ENCODE data around the gene ITGA7. TPM values are rescaled to one million over a fixed set of nuclear protein-coding genes. Genes with fewer than 3 reads are reported as not detected.

Gene ITGA7
- total and polyA plus RNA-seq, 2 of the 8 experiments (the other 6 are each of a cell fraction or from before 2014, with no cell fraction given), result 57.6 to 86.1 TPM

DNA sequence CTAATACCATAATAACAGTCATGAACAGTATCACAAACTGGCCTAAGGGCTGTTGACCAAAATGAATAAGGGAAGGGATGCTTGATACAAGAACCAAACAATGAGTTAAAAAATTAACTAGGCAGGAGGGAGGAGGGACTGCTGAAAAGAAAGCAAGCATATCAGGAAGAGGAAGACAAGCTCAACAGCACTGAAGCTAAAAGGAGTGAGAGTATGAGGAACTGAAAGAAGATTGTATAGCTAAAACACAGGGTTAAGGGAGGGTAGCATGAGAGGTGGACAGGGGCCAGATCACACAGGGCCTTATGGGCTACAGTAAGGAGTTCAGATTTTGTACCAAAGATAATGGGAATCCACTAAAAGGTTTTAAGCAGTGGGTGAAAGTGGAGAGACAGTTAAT, 34.1 kb downstream of the ITGA7 start:
- ChIA-PET CTCF (ENCODE audit: partially characterized antibody) (interaction anchor here (0.7 to 2.1 kb wide), 5 partner anchors 8 to 64 kb away, joined by 3 to 9 read pairs (median 6); a partner anchor contains a TSS), POLR2A (ENCODE audit: partially characterized antibody) (no interaction called here)
- H3K27me3 ChIP-seq (replicated peaks in 1 of 4; ENCODE audit: control insufficient read depth in 3 of 4, extremely low read depth in 1 of 4, insufficient read depth in 3 of 4, low read length in 3 of 4), result no peaks in the 10 kb centered on the region; a peak in 1 of 7 replicates
- no peak overlapping the region for H2AK5ac ChIP-seq (ENCODE audit: low read depth, low read length)
- H2AFZ ChIP-seq (ENCODE audit: low read length), result no peak overlapping the region
- H3K4me1 ChIP-seq (replicated peaks in 1 of 4; ENCODE audit: control insufficient read depth in 3 of 4, insufficient read depth in 4 of 4, low read length in 3 of 4), result no peaks in the 10 kb centered on the region
- no peak overlapping the region for H4K8ac ChIP-seq (ENCODE audit: extremely low read depth, insufficient read depth, low read length)
- no peaks in the 10 kb centered on the region for H3K36me3 ChIP-seq (ENCODE audit: control insufficient read depth in 2 of 4, insufficient read depth in 4 of 4, low read length in 3 of 4)
- no peaks in the 10 kb centered on the region for H4K20me1 ChIP-seq (replicated peaks in 1 of 2; ENCODE audit: control insufficient read depth in 1 of 2, insufficient read depth in 2 of 2, low read length in 2 of 2)
- no peak overlapping the region for H3K23ac ChIP-seq (ENCODE audit: insufficient read length)
- H3K4me2 ChIP-seq (ENCODE audit: insufficient read depth in 1 of 2, low read depth in 2 of 2, low read length in 2 of 2), result no peak overlapping the region
- no peak overlapping the region for H3K4me3 ChIP-seq (ENCODE audit: extremely low read depth in 1 of 4, insufficient read depth in 2 of 4, low read depth in 3 of 4, low read length in 4 of 4)
- no peak overlapping the region for H3K9ac ChIP-seq (replicated peaks in 1 of 4; ENCODE audit: extremely low read depth in 1 of 4, low read depth in 3 of 4, low read length in 3 of 4)
- no peaks in the 10 kb centered on the region for H3K79me2 ChIP-seq (ENCODE audit: control insufficient read depth in 1 of 2, insufficient read depth in 2 of 2, low read length in 2 of 2)
- no peaks in the 10 kb centered on the region for H3K79me1 ChIP-seq (ENCODE audit: low read depth, low read length)
- H4K91ac ChIP-seq (replicated peaks; ENCODE audit: insufficient read length, low read length), result no peak overlapping the region
- no peak overlapping the region for H3K14ac ChIP-seq (ENCODE audit: insufficient read length)
- H3K9me3 ChIP-seq (ENCODE audit: insufficient read depth in 2 of 2, low read depth in 1 of 2, low read length in 1 of 2), result no peaks in the 10 kb centered on the region
- no peak overlapping the region for H2BK20ac ChIP-seq (ENCODE audit: low read length)
- H4K5ac ChIP-seq (ENCODE audit: insufficient read length, low read depth, low read length), result no peak overlapping the region
- no peak overlapping the region for H3K18ac ChIP-seq (ENCODE audit: extremely low read depth, low read length)
- DNase-seq (ENCODE audit: low read depth in 1 of 2, low spot score in 2 of 2) (no peak), FAIRE-seq (no peak)
- H2BK5ac ChIP-seq (ENCODE audit: low read depth, low read length), result no peak overlapping the region
- H3K27ac ChIP-seq (ENCODE audit: low read depth, low read length), result no peak overlapping the region
- H2BK15ac ChIP-seq (ENCODE audit: low read length), result no peak overlapping the region
- no peak overlapping the region for H2BK120ac ChIP-seq (replicated peaks; ENCODE audit: low read depth, low read length)
- no peak overlapping the region for H3K56ac ChIP-seq (replicated peaks; ENCODE audit: insufficient read length, low read depth, low read length)
- H3K23me2 ChIP-seq (ENCODE audit: low read depth, low read length), result no peaks in the 10 kb centered on the region; the same call in 1 of the 2 replicates
- no peak for TF ChIP-seq SP1 (IDR thresholded peaks at IDR 0.05; ENCODE audit: low read depth, low read length)
- TF ChIP-seq CEBPB (IDR thresholded peaks at IDR 0.05; ENCODE audit: low read depth, low read length), result no peak
- TF ChIP-seq GABPA (IDR thresholded peaks at IDR 0.05; ENCODE audit: borderline replicate concordance, insufficient read depth, low read length), result no peak
- TF ChIP-seq RFX5 (IDR thresholded peaks at IDR 0.05; ENCODE audit: borderline replicate concordance, low read depth, low read length), result no peak
- TF ChIP-seq SIRT6 (IDR thresholded peaks at IDR 0.05; ENCODE audit: low read length), result no peak
- TF ChIP-seq POU5F1 (IDR thresholded peaks at IDR 0.05; ENCODE audit: low read depth, low read length), result no peak
- TF ChIP-seq TCF12 (IDR thresholded peaks at IDR 0.05; ENCODE audit: low read depth, low read length), result no peak
- TF ChIP-seq EZH2 (IDR thresholded peaks at IDR 0.05; ENCODE audit: low read depth, low read length, severe bottlenecking), result no peak
- TF ChIP-seq JUND (IDR thresholded peaks at IDR 0.05; ENCODE audit: low read length), result no peak
- TF ChIP-seq MAFK (IDR thresholded peaks at IDR 0.05; ENCODE audit: low read depth, low read length), result no peak
- no peak overlapping the region for H2BK12ac ChIP-seq (ENCODE audit: low read depth, low read length)
- no peak overlapping the region for H3K4ac ChIP-seq (replicated peaks; ENCODE audit: insufficient read length, low read depth, low read length)
